ENCODE results near the gene PIK3C2B. TPM values are rescaled to one million over a fixed set of nuclear protein-coding genes. Genes with fewer than 3 reads are reported as not detected.

The PIK3C2B gene
- total and polyA plus RNA-seq, 4 donors: 2.8 to 14.9 (median 5.4) TPM

GRCh38 chr1:204476563-204476962 is 18.0 kb downstream of the PIK3C2B start (continued):
- TF ChIP-seq ZBTB33 (IDR thresholded peaks at IDR 0.05): no peak
- no peak for TF ChIP-seq NR2F2 (IDR thresholded peaks at IDR 0.05)
- TF ChIP-seq FOXA2 (IDR thresholded peaks at IDR 0.05): no peak
- no peak for TF ChIP-seq FOXA1 (IDR thresholded peaks at IDR 0.05)
- no peak for TF ChIP-seq RAD21 (IDR thresholded peaks at IDR 0.05)
- no peak for TF ChIP-seq HNF4G (IDR thresholded peaks at IDR 0.05)
- no peak for TF ChIP-seq SP1 (IDR thresholded peaks at IDR 0.05)
- TF ChIP-seq YY1 (IDR thresholded peaks at IDR 0.05): no peak
- TF ChIP-seq CTCF (IDR thresholded peaks at IDR 0.05; ENCODE audit: low read depth, low read length, missing input control): no peak

GRCh38 chr1:204475656-204476432 is 18.8 kb downstream of the PIK3C2B start:
- H3K9ac ChIP-seq (ENCODE audit: low read depth in 1 of 2, low read length in 2 of 2): no peak overlapping the region
- DNase-seq (ENCODE audit: low spot score): no peak
- no peak overlapping the region for H3K27ac ChIP-seq (ENCODE audit: low read depth in 1 of 2, low read length in 2 of 2)
- H3K27me3 ChIP-seq (ENCODE audit: control insufficient read depth in 4 of 4, insufficient read depth in 4 of 4, low read length in 3 of 4): no peaks in the 10 kb centered on the region
- TF ChIP-seq NR2F2 (IDR thresholded peaks at IDR 0.05): peak; percentile 46
- no peak for TF ChIP-seq RXRA (IDR thresholded peaks at IDR 0.05)
- WGBS: 84% methylated on average over 9 of the region's 9 CpGs
- H3K36me3 ChIP-seq (ENCODE audit: control insufficient read depth in 4 of 4, insufficient read depth in 3 of 4, low read depth in 1 of 4, low read length in 3 of 4): no peaks in the 10 kb centered on the region
- no peak overlapping the region for H3K4me3 ChIP-seq (ENCODE audit: low read depth in 1 of 3, low read length in 3 of 3)
- H3K9me3 ChIP-seq (ENCODE audit: control insufficient read depth in 4 of 4, low read length in 3 of 4): no peaks in the 10 kb centered on the region
- peaks cover 4 to 33% (median 13%) of the 10 kb centered on the region in 4 donors for H3K4me1 ChIP-seq (ENCODE audit: control insufficient read depth in 4 of 4, insufficient read depth in 4 of 4, low read length in 3 of 4)

GRCh38 chr1:204473400-204473965 is 21.1 kb downstream of the PIK3C2B start:
- 87% methylated on average over 1 of the region's 1 CpG for WGBS
- Histone ChIP-seq H3K36me3 (ENCODE audit: control insufficient read depth in 4 of 4, insufficient read depth in 3 of 4, low read depth in 1 of 4, low read length in 3 of 4) (peaks cover 0 to 1% (median under 1%) of the 10 kb centered on the region in 4 donors), H3K4me3 (ENCODE audit: low read depth in 1 of 3, low read length in 3 of 3) (no peak overlapping the region), H3K9ac (ENCODE audit: low read depth in 1 of 2, low read length in 2 of 2) (no peak overlapping the region), H3K4me1 (ENCODE audit: control insufficient read depth in 4 of 4, insufficient read depth in 4 of 4, low read length in 3 of 4) (peaks cover 3 to 25% (median 12%) of the 10 kb centered on the region in 4 donors), H3K27me3 (ENCODE audit: control insufficient read depth in 4 of 4, insufficient read depth in 4 of 4, low read length in 3 of 4) (no peaks in the 10 kb centered on the region), H3K27ac (ENCODE audit: low read depth in 1 of 2, low read length in 2 of 2) (no peak overlapping the region), H3K9me3 (ENCODE audit: control insufficient read depth in 4 of 4, low read length in 3 of 4) (no peaks in the 10 kb centered on the region)
- no peak for TF ChIP-seq YY1 (IDR thresholded peaks at IDR 0.05)
- TF ChIP-seq FOXA1 (IDR thresholded peaks at IDR 0.05): no peak
- TF ChIP-seq REST (IDR thresholded peaks at IDR 0.05): no peak
- no peak for TF ChIP-seq ATF3 (IDR thresholded peaks at IDR 0.05)
- no peak for TF ChIP-seq CTCF (IDR thresholded peaks at IDR 0.05; ENCODE audit: low read depth, low read length, missing input control)
- TF ChIP-seq RAD21 (IDR thresholded peaks at IDR 0.05): no peak
- no peak for TF ChIP-seq GABPA (IDR thresholded peaks at IDR 0.05 in 1 of 2, conservative IDR thresholded peaks at IDR 0.05 in 1 of 2)
- no peak for TF ChIP-seq EGR1 (IDR thresholded peaks at IDR 0.05; ENCODE audit: low read depth in 2 of 2)
- no peak for TF ChIP-seq JUND (IDR thresholded peaks at IDR 0.05)
- no peak for TF ChIP-seq SP1 (IDR thresholded peaks at IDR 0.05)
- TF ChIP-seq NR2F2 (IDR thresholded peaks at IDR 0.05): no peak
- DNase-seq (ENCODE audit: low spot score): no peak
